Esophagus mucosa (tissue), 1 donor: Measurements from ENCODE around the gene OR11H12. TPM values are rescaled to one million over a fixed set of nuclear protein-coding genes. Genes with fewer than 3 reads are reported as not detected.
"Not testable (repeated sequence)": the region's sequence is repeated elsewhere in the genome, so short reads cannot be mapped to it uniquely, and the experiment has no call there.

Experiments
- ATAC-seq: fragments of 200-7000 bp; cut with Tn5 transposase; one replicate; pipeline ENCODE4 v1.9.1; 2020
- total RNA-seq: library from RNA; stranded (reverse); gene quantifications from one replicate; pipeline ENCODE4 v1.2.4, GENCODE V29; 2023
- donor health status: DM: yes; HTN: yes; CAD: no.

Gene OR11H12, protein sequence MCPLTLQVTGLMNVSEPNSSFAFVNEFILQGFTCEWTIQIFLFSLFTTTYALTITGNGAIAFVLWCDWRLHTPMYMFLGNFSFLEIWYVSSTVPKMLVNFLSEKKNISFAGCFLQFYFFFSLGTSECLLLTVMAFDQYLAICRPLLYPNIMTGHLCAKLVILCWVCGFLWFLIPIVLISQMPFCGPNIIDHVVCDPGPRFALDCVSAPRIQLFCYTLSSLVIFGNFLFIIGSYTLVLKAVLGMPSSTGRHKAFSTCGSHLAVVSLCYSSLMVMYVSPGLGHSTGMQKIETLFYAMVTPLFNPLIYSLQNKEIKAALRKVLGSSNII
- total RNA-seq: not detected

DNA sequence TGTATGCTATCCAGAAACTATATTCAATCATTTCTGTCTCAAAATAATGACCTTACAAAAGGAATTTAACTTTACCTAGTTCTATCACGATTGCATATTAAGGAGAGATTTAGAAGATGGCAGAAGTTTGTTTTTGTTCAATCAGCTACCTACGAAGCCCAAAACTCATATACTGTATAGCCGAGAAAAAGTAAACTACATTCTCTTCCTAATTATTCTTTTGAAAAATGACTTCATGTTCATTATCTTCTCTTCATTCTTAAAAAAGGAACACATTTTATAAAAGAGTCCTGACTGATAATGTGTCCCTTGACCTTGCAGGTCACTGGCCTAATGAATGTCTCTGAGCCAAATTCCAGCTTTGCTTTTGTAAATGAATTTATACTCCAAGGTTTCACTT, at the start of gene OR11H12:
OR11H12 (plus strand) TSS at position 301 of the 400 bp plus-strand sequence; CDS start at position 301, 0 bp downstream.
- not testable (repeated sequence) for ATAC-seq

DNA sequence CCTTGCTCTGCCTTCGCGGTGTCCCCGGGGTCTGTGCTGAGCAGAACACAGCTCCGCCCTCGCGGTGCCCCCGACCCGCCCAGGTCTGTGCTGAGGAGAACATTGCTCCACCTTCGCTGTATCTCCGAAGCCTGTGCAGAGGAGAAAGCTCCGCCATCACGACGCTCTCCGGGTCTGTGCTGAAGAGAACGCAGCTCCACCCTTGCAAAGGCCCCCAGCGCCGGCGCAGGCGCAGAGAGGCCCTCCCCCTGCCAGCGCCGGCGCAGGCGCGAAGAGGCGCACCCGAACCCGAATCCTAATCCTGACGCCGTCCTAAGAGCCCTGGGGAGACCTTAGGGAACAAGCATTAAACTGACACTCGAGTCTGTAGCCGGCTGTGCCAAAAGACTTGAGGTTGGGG, 18.0 kb upstream of the OR11H12 start:
- not testable (repeated sequence) for ATAC-seq

DNA sequence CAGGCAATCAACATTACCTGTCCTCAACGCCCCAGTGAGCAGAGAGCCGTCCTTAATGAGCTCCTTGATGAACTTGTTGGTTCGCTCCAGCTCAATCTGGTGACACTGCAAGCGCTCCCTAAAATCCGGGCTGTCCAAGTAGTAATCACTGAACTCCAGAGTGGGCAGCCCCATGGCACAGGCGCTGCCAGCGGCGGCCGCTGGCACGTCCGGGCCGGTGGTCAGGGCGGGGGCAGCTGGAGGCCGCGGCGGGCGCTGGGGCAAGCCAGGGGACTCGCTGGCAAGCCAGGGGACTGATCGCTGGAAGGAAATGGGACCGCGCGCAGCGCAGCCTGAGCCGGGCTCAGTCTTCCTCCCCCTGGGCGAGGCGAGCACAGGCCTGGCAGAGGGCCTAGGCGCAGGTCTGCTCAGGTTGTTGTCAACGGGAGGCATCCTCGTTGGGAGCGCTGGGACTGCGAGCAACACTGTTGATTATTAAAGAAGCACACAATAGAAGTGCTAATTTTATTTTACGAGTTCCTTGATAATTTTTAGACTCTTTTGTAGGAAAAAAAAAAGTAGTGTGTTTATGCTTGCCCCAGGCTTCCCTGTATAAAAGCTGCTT, 25.8 kb downstream of the OR11H12 start:
- ATAC-seq: not testable (repeated sequence)

DNA sequence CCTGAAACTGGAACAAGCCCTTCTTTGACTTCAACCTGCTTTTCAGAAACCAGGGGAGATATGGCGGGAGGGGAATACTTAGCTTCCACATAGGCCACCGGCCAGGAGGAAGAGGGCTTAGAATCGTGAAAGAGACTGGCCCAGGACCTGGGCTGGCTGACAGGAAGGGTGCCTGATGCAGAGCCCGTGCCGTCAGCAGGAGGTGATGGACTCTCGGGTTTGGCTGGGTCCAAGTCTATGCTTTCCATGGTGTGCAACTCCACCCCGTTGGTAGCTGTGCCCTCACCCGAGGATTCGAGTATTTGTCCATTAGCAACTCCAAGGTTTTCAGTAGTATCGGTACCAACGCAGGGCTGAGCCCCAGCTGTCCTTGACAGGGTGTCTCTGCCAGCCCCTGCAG, 35.1 kb downstream of the OR11H12 start:
- not testable (repeated sequence) for ATAC-seq

DNA sequence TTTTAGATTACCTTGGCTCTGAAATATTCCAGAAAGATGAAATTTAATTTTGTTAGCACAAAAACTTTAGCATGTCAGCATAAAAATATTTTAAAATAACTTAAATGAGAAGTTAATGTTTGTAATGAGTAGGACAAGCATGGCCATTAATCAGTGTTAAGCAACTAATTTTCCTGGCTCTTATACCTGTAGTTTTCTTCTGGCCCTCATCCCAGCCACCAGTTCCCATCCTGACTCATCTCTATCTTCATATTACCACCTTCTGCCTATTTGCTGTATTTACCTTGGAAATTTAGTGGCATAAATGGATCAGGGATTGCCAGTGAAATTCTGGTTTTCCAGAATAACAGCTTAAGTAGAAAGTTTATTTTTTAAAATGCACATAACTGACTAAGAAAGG, 37.1 kb downstream of the OR11H12 start:
- not testable (repeated sequence) for ATAC-seq

DNA sequence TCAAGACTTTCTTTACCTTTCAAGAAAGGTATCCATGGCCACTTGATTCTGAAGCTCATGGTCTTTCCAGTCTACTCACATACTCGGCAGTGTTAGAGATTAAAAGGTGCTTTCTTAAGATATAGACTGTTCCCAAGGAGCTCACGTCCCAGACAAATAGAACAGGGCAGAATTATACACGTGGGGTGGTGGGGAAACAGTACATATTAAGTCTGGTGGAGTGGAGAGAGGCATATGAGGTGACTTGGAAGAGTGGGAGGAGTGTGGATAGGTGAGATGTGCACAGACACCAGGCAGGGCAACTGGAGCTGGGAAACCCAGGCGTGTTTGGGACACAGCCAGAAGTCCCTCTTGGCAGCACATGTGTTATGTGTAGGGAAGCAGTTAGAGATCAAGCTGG, 37.9 kb downstream of the OR11H12 start:
- not testable (repeated sequence) for ATAC-seq

DNA sequence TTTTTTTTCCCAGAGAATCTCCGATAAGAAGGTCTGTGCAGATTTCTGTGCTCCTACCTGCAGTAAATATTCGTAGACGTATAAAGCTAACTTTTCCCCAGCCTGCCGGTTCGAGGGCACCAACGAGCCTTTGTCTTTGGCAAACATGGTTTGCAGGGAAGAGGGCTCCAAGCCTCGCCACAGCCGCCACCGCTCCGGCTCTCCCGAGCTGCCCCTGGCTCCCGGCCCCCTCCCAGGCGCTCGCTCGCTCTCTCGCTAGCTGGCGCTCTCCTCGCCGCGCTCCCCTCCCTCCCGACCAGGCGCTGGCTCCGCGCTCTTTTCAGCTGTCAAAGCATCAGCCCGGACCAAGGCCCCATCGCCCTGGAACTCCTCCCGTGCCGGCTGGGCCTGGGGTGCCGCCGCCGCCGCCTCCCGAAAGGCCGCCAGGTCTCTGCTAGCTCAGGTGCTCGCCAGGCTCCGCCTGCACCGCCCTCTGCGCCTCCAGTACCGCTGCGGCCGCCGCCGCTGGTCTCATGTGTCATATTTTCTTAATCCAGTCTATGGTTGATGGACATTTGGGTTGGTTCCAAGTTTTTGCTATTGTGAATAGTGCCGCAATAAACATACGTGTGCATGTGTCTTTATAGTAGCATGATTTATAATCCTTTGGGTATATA, 45.3 kb downstream of the OR11H12 start:
- ATAC-seq: not testable (repeated sequence)
